OCI-LY1 (cell line): ENCODE measurements around the gene LARP4B.

Source experiments
- EZH2 ChIP-seq: fragments of 200-600 bp; sonication (generic), shearing (Covaris generic); IDR thresholded peaks from 2 replicates; pipeline ENCODE4 v1.8.0; 2017; ENCODE audit warnings: borderline replicate concordance, mixed run types, mild to moderate bottlenecking, antibody characterized with exemption, low read length, moderate library complexity, mixed read lengths
- TF ChIP-seq, protein P1 (sequence below): fragments of 200-600 bp; sonication (generic), shearing (Covaris generic); IDR thresholded peaks from 2 replicates; pipeline ENCODE4 v1.5.1; 2017; ENCODE audit warnings: mild to moderate bottlenecking, antibody characterized with exemption, low read length, moderate library complexity, mixed read lengths

- TF ChIP-seq, protein P1, sequence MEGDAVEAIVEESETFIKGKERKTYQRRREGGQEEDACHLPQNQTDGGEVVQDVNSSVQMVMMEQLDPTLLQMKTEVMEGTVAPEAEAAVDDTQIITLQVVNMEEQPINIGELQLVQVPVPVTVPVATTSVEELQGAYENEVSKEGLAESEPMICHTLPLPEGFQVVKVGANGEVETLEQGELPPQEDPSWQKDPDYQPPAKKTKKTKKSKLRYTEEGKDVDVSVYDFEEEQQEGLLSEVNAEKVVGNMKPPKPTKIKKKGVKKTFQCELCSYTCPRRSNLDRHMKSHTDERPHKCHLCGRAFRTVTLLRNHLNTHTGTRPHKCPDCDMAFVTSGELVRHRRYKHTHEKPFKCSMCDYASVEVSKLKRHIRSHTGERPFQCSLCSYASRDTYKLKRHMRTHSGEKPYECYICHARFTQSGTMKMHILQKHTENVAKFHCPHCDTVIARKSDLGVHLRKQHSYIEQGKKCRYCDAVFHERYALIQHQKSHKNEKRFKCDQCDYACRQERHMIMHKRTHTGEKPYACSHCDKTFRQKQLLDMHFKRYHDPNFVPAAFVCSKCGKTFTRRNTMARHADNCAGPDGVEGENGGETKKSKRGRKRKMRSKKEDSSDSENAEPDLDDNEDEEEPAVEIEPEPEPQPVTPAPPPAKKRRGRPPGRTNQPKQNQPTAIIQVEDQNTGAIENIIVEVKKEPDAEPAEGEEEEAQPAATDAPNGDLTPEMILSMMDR, result no peak
- no peak for TF ChIP-seq EZH2
Observed at GRCh38 chr10:818010-818409, 113.5 kb downstream of the LARP4B start.
